MCF 10A (cell line): ENCODE data around the gene ISOC2. TPM values are rescaled to one million over a fixed set of nuclear protein-coding genes. Genes with fewer than 3 reads are reported as not detected.

ENCODE experiments used
- BruUV-seq: library from RNA; stranded (reverse); fragments of 400-500 nt; replicated peaks from 2 replicates; lab custom pipeline; 2021; lab: Mats Ljungman, UMichigan
- CTCF ChIA-PET: fragments of 300-600 bp; sonication (Branson Sonifier 250); formaldehyde crosslinking; extraction: SDS; loops from one replicate; lab custom pipeline; 2021; ENCODE audit warnings: antibody characterized with exemption, inconsistent platforms; lab: Yijun Ruan, JAX
- POLR2A ChIA-PET: fragments of 300-600, 350-650 bp; sonication (Branson Sonifier 250); formaldehyde crosslinking; extraction: SDS; loops from one replicate; lab custom pipeline; 2020; ENCODE audit warnings: antibody characterized with exemption, inconsistent platforms; lab: Yijun Ruan, JAX
- DNase-seq: peaks from one replicate; pipeline ENCODE4 v3.0.0-alpha.2; 2018; ENCODE audit not compliant: unreplicated experiment
- H3K27ac Mint-ChIP-seq: one replicate; pipeline ENCODE4 v1.8.0; 2022; ENCODE audit warnings: mild to moderate bottlenecking, low read depth, mixed read lengths; ENCODE audit not compliant: unreplicated experiment
- H3K27me3 Mint-ChIP-seq: one replicate; pipeline ENCODE4 v1.8.0; 2022; ENCODE audit warnings: mixed read lengths; ENCODE audit not compliant: insufficient read depth, unreplicated experiment
- H3K36me3 Mint-ChIP-seq: one replicate; pipeline ENCODE4 v1.8.0; 2022; ENCODE audit warnings: mild to moderate bottlenecking, moderate library complexity, mixed read lengths; ENCODE audit not compliant: insufficient read depth, unreplicated experiment
- H3K4me1 Mint-ChIP-seq: one replicate; pipeline ENCODE4 v1.8.0; 2022; ENCODE audit warnings: mixed read lengths; ENCODE audit not compliant: insufficient read depth, unreplicated experiment
- H3K4me3 Mint-ChIP-seq: one replicate; pipeline ENCODE4 v1.8.0; 2022; ENCODE audit warnings: mild to moderate bottlenecking, moderate library complexity, mixed read lengths; ENCODE audit not compliant: unreplicated experiment
- H3K9me3 Mint-ChIP-seq: one replicate; pipeline ENCODE4 v1.8.0; 2022; ENCODE audit warnings: mixed read lengths; ENCODE audit not compliant: unreplicated experiment
- CTCF ChIP-seq: fragments of 200-600 bp; IDR thresholded peaks from one replicate; pipeline ENCODE4 v1.8.0; 2022; ENCODE audit warnings: antibody characterized with exemption, mild to moderate bottlenecking; ENCODE audit not compliant: unreplicated experiment
- intact Hi-C: fragments of 100-400 bp; cut with micrococcal nuclease; formaldehyde crosslinking; loops from 2 replicates; pipeline ENCODE4 v1.14.1; 2022
- total RNA-seq: library from RNA; stranded (reverse); gene quantifications from 2 replicates; pipeline ENCODE4 v1.2.3, GENCODE V29; 2022

ISOC2 gene
- total RNA-seq, 1 experiment from 2014 or later = 59.9 TPM

- ChIA-PET CTCF (interaction anchor here (0.6 to 4.3 kb wide), 5 partner anchors 11 to 165 kb away, joined by 3 to 64 read pairs (median 20); partner anchors contain the start of gene ZNF628), POLR2A (interaction anchor here (0.7 to 3.3 kb wide), 2 partner anchors 11 to 121 kb away, joined by 4 to 20 read pairs; partner anchors contain the start of gene ZNF628)
- Mint-ChIP-seq H3K4me1 (peaks cover 9% of the 10 kb centered on the region), H3K27ac (no peak overlapping the region), H3K36me3 (peaks cover 11% of the 10 kb centered on the region), H3K9me3 (no peaks in the 10 kb centered on the region), H3K27me3 (no peaks in the 10 kb centered on the region), H3K4me3 (no peak overlapping the region)
- no peak for TF ChIP-seq CTCF
- DNase-seq = no peak
- intact Hi-C loops = no loop called here
- no TSS peak for BruUV-seq
These were observed 4.2 kb upstream of the ISOC2 start for GRCh38 chr19:55465460-55466240.

GRCh38 chr19:55464662-55465054 lies 3.2 kb upstream of the ISOC2 start, which contains the start of gene C19orf85:
TSS of gene C19orf85 (minus strand) at chr19:55464751. CDS start at chr19:55464554, 197 bp downstream.
- Mint-ChIP-seq H3K36me3 (peaks cover 8% of the 10 kb centered on the region), H3K4me1 (peaks cover 17% of the 10 kb centered on the region), H3K9me3 (no peaks in the 10 kb centered on the region), H3K27ac (no peak within 1 kb of the TSS), H3K27me3 (no peaks in the 10 kb centered on the region), H3K4me3 (no peak within 1 kb of the TSS)
- CTCF ChIA-PET = no interaction called here
- BruUV-seq = no TSS peak
- TF ChIP-seq CTCF = no peak
- DNase-seq = no peak
- intact Hi-C loops = no loop called here
- POLR2A ChIA-PET = no interaction called here

GRCh38 chr19:55464039-55464661 lies 2.7 kb upstream of the ISOC2 start:
- Mint-ChIP-seq H3K27me3 (no peaks in the 10 kb centered on the region), H3K27ac (no peak overlapping the region), H3K36me3 (peaks cover 8% of the 10 kb centered on the region), H3K9me3 (no peaks in the 10 kb centered on the region), H3K4me3 (no peak overlapping the region), H3K4me1 (peaks cover 17% of the 10 kb centered on the region)
- ChIA-PET POLR2A (no interaction called here), CTCF (interaction anchor here (1.6 kb wide), 1 partner anchor 40 kb away, joined by 12 read pairs; no protein-coding TSS in a partner anchor)
- DNase-seq = no peak
- intact Hi-C loops = no loop called here
- BruUV-seq = no TSS peak
- no peak for TF ChIP-seq CTCF

- ChIA-PET POLR2A (interaction anchor here (1.1 to 2.6 kb wide), 2 partner anchors 12 to 135 kb away, joined by 4 to 35 read pairs; partner anchors contain the start of gene ZNF628), CTCF (interaction anchor here (1.4 to 1.6 kb wide), 2 partner anchors 11 to 41 kb away, joined by 4 to 12 read pairs; no protein-coding TSS in a partner anchor)
- Mint-ChIP-seq H3K9me3 (no peaks in the 10 kb centered on the region), H3K27ac (no peak overlapping the region), H3K4me1 (peaks cover 17% of the 10 kb centered on the region), H3K4me3 (no peak overlapping the region), H3K27me3 (no peaks in the 10 kb centered on the region), H3K36me3 (peaks cover 8% of the 10 kb centered on the region)
- no TSS peak for BruUV-seq
- intact Hi-C loops = no loop called here
- DNase-seq = no peak
- TF ChIP-seq CTCF = no peak
These were observed 2.2 kb upstream of the ISOC2 start for GRCh38 chr19:55463583-55464031.
